COLO829 (cell line): ENCODE measurements around the gene CNTN5.
"Not testable (repeated sequence)": the region's sequence is repeated elsewhere in the genome, so short reads cannot be mapped to it uniquely, and the experiment has no call there.

Experiments used
- DNase-seq: peaks from one replicate; pipeline ENCODE4 v3.0.0; 2012; ENCODE audit warnings: low spot score

CNTN5 gene

DNA sequence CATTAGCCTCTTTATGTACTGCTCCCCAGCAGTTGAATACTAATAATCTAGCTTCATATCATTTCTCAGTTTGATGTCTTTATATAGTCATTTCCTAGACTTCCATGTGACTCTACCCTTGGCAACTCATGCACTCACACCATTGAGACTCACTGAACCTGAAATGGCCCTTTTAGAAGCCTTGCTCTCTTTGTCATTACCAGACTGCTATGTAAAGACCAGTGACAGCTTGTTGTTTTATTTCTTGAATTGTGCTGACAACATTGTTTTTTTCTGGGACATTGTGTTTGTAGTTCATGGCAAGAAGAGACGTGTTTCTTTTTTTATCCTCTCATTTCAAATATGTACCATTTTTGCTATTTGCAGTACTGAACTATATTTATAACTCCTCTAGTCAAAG, 256.5 kb downstream of the CNTN5 start:
- DNase-seq: no peak

GRCh38 chr11:99279266-99279665, 258.5 kb downstream of the CNTN5 start:
- no peak for DNase-seq

DNA sequence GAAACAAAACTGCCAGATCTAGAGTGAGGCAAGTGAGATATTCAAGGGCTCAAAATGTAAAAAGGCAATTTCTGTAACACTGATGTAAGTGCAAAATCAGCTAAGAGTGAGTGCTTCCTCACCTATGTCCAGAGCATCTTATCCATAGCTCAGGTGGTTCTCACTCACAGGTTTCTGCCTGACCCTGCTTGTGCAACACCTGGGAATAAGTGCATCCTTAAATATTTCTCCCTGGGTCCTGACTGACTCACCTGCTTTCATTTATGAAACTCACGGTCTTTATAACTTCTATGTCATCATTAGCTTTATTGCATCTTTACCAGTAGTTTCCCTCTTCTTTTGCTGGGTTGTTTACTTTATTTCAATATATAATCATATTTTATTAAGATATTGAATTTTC, 260.6 kb downstream of the CNTN5 start:
- no peak for DNase-seq

DNA sequence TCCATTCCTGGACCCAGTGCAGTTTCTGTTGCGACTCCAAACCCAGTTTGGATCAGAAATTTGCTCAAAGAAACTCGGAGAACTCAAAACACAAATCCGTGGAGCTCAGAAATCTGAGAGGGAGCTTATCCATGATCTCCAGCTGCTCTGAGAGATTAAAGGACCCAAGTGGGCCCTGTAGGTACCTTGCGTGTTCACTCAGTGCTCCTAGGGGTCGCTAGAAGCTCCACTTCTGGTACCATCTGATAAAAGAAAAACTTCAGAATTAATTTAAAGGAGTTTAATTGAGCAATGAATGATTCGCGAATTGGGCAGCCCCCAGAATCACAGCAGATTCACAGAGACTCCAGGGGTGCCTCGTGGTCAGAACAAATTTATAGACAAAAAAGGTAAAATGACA, 277.2 kb downstream of the CNTN5 start:
- not testable (repeated sequence) for DNase-seq

GRCh38 chr11:99307510-99308088, 286.9 kb downstream of the CNTN5 start:
- no peak for DNase-seq

GRCh38 chr11:99311870-99312269, 291.1 kb downstream of the CNTN5 start:
- no peak for DNase-seq

DNA sequence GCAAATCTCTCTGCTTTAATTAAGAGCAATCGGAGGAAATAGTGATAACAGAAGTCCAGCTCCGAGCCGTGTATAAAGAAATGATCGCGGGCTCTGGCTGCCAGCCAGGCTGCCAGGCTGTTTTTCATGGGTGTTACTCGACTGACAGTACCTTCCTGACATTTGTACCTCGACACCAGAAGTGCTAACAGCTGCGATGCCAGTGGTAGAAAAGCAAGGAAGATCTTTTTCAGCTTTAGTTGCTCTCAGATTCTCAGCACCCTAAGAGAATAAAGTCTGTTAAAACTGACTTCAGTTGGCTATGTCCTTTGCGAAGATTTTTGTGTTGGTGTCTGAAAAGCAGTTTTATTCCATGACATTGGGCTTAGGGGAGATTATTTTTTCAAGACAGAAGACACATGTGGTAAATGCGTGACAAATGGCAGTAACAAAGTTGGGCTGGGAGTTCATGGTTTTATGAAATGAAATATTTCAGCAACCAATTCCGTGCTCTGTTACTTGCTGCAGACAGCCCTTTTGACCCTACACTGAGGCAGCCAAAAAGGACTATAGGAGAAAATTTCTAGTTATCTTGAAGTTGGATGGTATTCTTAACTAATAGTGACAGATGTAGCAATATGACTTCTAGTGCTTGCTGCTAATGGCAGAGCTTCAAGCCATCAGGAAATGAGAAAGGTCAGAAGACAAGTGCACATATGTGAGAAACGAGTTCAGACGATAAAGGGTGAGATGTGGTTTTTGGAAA, 296.2 kb downstream of the CNTN5 start:
- DNase-seq: no peak

DNA sequence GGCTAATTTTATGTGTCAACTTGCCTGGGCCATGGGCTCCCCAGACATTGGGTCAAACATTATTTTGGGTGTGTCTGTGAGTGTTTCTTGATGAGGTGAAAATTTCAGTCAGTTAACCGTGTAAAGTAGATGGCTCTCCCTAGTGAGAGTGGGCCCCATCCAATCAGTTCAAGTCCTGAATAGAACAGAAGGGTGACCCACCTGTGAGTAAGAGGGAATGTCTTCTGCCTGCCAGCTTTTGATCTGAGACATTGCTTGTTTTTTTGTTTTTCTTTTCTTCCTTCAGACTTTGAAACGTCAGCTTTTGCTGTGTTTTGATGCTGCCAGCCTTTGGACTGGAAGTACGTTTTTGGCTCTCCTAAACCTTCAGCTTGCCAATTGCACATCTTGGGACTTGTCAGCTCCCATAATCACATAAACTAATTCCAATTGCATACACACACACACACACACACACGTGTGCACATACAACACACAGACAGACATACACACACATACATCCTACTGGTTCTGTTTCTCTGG, 300.1 kb downstream of the CNTN5 start:
- no peak for DNase-seq

DNA sequence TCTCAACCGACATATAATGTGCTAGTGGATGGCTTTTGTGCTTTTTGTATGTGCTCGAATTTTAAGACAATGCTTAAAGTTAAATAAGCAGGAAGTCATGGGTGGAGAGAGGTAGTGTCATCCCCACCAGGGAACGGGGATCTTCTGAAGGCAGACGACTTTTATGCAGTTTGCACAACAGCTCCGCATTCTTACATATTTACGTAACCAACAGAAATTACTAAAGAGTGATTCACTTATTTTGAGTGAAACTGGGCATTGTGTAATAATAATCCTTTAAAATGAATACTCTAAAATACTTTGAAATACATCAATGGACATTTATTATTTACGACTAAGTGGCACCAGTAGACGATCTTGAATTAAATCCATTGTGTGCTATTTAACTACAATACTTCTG, 305.1 kb downstream of the CNTN5 start:
- peak; percentile 40 for DNase-seq

DNA sequence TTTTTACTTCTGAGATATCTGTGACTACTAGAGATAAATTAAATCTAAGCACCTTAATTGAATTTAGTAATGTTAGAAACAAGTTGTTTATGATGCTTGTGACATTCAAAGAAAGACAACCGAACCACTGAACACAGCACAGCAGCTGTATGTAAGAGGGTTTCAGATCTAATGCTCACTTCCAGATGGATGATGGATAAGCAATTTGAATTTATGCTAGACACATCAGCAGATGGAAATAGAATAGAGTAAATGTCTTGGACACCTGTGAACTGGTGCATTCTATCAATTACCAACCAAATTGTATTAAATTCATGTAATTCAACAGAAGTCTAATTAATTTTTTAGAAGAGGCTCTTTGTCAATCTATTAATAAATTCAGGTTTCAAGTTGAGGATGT, 306.3 kb downstream of the CNTN5 start:
- no peak for DNase-seq

DNA sequence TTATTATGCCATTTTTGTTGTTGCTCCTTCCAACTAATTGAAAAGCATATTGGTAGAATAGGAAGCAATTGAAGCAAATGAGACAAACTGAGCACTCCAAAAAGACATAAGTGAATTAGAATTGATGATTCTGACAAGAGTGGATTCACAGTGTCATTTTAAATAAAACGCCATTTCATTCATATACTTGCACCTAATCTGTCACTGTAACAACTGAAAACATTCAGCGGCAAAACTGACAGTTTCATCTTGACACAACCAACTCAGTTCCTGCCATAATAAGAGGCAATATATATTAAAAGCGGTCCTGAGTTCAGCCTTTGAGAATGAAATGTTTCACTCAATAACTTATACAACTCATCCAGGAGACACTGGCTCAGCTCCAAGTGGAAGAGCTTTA, 306.8 kb downstream of the CNTN5 start:
- DNase-seq: no peak

GRCh38 chr11:99333621-99334020, 312.9 kb downstream of the CNTN5 start:
- no peak for DNase-seq

- no peak for DNase-seq
Observed at GRCh38 chr11:99343117-99343516, 322.4 kb downstream of the CNTN5 start.

DNA sequence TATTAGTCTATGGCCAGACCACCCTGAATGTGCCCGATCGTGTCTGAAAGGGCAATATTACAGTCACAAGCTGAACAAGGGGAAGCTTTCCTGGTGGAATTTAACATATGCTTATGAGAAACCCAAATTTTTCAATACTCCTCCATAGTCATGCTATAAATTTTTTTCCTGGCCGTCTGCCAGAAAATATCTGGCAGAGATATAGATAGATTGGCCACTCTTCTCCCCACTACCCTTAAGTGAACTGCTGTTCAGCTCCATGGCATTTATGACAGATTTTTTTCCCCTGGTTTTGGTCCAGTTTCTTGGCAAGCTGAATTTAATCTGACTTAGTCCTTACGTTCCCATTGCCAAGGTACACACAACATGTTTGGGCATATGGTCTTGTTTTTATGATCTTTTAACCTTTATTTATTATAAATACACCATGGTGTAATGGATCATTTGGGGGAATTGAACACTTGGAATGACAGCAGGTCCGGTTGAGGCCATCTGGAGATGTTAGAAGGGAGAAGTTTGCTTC, 328.5 kb downstream of the CNTN5 start:
- DNase-seq: no peak

GRCh38 chr11:99351624-99352023, 330.9 kb downstream of the CNTN5 start:
- no peak for DNase-seq

GRCh38 chr11:99352642-99353041, 331.9 kb downstream of the CNTN5 start:
- no peak for DNase-seq

- no peak for DNase-seq
Observed at GRCh38 chr11:99366546-99366945, 345.8 kb downstream of the CNTN5 start.

DNA sequence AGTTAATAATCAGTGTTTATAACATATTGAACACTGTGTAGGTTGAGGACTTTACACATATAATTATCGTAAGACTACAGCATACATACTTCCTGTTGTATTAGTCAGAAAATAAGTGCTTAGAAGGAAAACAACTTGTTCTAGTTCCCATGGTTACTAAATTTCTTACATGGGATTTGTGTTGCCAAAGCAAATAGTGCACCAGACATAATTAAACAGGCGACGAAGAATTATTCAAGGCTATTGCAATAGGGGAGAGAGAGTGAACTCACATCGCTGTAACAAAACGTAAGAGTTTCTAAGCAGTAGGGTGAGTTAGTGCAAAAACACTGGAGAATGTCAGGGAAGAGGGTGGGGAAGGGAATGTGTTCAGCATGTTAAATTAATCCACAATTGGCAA, 347.8 kb downstream of the CNTN5 start:
- DNase-seq: no peak

- DNase-seq: no peak
Observed at GRCh38 chr11:99370549-99371216, 349.9 kb downstream of the CNTN5 start.

- no peak for DNase-seq
Observed at GRCh38 chr11:99371257-99371656, 350.5 kb downstream of the CNTN5 start.

GRCh38 chr11:99376463-99376862, 355.7 kb downstream of the CNTN5 start:
- no peak for DNase-seq

- peak; percentile 62 for DNase-seq
Observed at GRCh38 chr11:99383648-99384245, 363.0 kb downstream of the CNTN5 start.

GRCh38 chr11:99391245-99391644, 370.5 kb downstream of the CNTN5 start:
- no peak for DNase-seq
